GM12873 (cell line): ENCODE results near the gene LRRC7.

Experiments
- TF ChIP-seq, protein P1 (sequence below): IDR thresholded peaks from 2 replicates; pipeline ENCODE4 v1.5.1; 2012; ENCODE audit warnings: low read depth, mild to moderate bottlenecking, moderate library complexity, low read length, control low read depth; ENCODE audit not compliant: insufficient read depth; ENCODE audit errors: missing control alignments

LRRC7 gene

DNA sequence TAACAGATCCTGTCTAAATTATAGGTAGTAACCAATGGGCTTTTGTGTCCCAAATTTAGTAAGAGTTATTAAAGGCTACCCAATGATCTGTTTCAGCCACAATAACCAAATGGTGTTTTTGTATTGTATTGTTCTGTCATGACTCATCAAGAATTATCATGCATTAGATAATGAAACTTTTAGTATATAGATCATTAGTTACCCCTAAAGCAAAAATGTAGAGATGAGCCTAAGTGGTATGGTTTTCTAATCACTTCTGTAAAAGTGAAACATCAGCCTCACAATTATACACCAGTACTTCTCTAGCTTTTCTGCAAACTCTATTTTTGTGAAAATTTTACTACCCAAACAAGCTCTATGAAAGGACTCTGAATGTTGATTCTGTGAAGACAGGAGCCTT is 71.4 kb downstream of the LRRC7 start:
- TF ChIP-seq, protein P1, sequence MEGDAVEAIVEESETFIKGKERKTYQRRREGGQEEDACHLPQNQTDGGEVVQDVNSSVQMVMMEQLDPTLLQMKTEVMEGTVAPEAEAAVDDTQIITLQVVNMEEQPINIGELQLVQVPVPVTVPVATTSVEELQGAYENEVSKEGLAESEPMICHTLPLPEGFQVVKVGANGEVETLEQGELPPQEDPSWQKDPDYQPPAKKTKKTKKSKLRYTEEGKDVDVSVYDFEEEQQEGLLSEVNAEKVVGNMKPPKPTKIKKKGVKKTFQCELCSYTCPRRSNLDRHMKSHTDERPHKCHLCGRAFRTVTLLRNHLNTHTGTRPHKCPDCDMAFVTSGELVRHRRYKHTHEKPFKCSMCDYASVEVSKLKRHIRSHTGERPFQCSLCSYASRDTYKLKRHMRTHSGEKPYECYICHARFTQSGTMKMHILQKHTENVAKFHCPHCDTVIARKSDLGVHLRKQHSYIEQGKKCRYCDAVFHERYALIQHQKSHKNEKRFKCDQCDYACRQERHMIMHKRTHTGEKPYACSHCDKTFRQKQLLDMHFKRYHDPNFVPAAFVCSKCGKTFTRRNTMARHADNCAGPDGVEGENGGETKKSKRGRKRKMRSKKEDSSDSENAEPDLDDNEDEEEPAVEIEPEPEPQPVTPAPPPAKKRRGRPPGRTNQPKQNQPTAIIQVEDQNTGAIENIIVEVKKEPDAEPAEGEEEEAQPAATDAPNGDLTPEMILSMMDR, result no peak

DNA sequence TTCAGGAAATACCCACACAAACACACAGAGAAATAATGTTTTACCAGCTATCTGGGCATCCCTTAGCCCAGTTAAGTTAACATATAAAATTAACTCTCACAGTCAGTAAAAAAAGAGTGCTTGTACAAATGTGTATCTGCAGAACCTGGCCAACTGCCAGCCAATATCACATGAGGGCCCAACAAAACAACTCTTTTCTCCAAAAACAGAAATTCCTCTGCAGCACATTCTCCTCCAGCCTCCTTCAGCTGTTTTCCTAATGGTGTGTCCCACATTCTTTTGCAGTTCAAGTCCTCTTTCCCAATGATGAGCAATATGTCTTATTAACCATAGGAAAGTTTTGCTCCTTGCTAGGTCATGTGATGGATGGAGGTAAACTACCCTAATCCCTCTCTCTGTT is 75.5 kb downstream of the LRRC7 start:
- TF ChIP-seq, protein P1, result no peak

DNA sequence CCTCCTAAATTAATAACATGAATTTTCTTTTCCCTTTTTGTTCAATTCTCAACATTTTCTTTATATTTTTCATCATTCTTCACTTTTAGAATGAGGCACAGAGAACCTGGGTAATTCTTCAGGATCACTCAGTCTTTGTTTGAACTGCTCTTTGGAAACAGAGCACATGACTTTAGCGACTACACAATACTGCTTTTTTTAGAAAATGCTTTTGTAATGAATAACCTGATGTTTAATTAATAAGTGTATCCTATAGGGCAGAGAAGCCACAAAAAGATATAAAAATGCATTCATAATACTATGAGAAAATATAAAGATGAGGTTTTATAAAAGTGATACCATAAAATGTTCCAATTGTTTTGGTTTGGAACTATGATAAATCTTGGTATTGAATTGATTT is 77.8 kb downstream of the LRRC7 start:
- TF ChIP-seq, protein P1, result no peak

DNA sequence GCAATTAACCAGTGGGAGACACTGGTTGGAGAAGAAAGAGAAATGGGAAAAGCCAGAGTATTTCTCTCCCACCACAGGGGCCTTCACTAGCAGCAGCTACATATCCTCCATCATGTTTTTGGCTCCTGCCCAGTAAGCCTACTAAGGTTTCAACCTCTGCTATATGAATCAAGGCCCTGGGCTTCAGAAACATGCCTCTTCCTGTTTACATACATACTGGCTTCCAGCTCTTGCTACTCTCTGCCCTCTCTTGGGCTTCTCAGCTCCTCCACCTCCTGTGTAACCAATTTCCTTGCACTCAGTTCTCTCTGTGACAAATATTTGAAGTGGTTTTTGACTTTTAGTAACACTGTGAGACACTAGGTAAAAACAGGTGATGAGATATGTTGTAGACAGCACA is 80.8 kb downstream of the LRRC7 start:
- TF ChIP-seq, protein P1, result no peak

DNA sequence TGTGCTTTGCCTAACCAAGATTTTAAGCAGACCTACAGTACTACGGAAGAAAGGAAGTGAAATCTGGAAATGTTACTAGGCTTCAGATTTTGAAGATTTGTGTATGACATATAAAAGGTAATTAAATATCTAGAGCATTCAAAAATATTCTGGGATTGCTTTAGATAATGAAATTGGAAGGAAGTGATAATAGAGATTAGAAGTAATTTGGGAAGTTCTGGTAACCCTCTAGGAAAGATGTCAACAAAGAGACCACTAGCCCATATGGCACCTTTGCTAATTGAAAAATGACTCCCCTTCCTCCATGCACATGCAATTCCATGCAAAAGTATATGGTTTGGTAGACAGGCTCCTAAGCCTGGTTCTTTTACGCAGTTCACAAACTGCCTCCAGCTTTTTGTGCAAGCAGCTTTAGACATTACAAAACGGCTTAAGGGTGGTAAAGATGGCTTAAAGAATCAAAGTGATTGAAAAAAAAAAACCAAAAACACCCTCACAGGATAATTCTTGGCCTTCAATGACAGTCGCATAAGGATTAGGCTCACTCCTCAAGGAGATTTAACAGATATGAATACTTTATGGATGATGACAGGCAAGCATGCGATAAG is 81.8 kb downstream of the LRRC7 start:
- TF ChIP-seq, protein P1, result no peak

DNA sequence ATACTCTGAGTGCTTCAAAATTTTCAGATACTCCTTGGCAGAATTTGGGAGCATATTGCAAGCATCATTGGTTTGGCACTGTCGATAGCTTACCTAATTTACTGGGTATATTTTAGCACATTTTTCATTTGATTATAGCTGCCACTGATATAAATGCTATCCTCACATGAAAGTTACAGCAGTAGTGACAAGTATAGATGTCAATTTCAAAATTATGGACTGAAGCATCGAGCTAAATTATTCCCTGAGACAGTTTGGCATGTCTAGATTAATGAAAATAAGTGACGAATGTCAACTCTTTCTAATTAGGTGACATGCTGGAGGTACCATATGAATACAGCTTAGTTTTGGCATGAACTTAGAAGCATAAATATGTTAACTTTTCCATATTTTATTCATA is 83.1 kb downstream of the LRRC7 start:
- TF ChIP-seq, protein P1, result no peak

DNA sequence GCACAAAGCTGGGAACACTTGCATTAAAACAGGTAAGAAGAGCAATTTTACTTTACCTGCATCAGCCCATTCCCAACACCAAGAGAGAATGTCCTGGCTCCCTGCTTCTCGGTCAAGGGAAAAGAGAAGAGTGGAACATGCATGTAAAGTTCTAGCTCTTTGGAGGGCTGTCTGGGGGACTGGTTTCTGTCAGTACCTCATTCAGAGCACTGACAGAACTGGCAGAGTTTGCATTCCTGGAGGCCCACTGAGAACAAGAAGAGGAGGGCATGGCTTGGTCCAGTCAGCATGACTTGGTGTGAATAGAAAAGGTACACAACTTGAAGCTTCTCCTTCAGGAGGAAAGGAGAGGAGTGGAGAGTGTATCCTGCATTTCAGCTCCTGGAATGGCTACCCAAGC is 83.9 kb downstream of the LRRC7 start:
- TF ChIP-seq, protein P1, result no peak
